Measurements from ENCODE around the gene GPAM.
"Not testable (repeated sequence)": the region's sequence is repeated elsewhere in the genome, so short reads cannot be mapped to it uniquely, and the experiment has no call there.

Gene GPAM

DNA sequence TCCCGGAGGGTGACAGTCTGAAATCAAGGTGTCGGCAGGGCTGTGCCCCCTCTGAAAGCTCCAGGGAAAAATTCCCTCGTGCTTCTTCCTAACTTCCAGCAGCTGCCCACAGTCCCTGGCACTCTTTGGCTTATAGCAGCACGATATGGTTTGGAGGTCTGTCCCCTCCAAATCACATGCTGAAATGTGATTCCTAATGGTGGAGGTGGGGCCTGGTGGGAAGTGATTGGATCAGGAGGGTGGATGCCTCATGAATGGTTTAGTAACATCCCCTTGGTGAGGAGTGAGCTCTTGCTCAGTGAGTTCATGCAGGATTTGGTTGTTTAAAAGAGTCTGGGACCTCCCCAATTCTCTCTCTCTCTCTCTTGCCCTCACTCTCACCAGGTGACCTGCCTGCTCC is 51.1 kb downstream of the GPAM start:
- DNase-seq (ENCODE audit: low spot score), result no peak

- DNase-seq (ENCODE audit: low spot score), result no peak
These were observed 51.6 kb downstream of the GPAM start for GRCh38 chr10:112131996-112132395.

DNA sequence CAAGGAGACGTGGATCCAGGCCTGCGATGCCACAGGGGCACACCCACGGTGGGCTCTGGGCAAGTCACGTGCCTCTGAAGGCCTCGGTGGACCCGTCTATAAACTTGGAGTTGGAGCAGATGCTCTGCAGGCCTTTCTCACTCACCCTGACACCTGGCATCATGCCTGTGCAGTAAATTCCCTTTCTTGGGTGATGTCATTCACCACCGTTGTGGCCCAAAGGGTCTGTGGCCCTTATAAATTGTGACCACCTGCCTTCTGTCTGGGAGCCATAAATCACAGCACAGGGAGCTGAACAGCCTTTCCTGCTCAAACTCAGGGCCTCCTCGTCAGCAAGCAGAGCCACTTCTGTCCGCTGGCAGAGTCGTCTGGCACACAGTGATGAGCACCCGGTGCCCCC is 52.2 kb downstream of the GPAM start:
- no peak for DNase-seq (ENCODE audit: low spot score)

GRCh38 chr10:112126901-112127300 is 56.7 kb downstream of the GPAM start:
- peak; percentile 91 for DNase-seq (ENCODE audit: low spot score)

DNA sequence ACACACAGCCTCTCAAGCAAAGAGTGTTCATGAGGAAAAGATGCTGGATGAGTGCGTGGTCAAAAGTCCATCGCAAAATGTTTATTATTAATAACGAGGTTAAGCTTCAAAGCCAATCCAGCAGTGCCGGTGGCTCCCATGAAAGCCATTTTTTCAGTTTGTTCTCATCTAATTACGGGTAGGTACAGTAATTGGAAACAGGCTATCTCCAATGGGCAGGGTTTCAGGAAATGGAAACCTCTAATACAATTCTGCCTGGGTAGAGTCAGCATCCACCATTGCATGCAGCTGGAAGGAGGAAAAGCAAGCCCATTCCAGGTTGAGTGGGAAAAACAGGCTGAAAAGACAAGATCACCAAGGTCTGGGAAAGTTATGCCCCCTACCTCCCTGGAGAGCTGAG is 57.4 kb downstream of the GPAM start:
- DNase-seq (ENCODE audit: low spot score), result no peak

DNA sequence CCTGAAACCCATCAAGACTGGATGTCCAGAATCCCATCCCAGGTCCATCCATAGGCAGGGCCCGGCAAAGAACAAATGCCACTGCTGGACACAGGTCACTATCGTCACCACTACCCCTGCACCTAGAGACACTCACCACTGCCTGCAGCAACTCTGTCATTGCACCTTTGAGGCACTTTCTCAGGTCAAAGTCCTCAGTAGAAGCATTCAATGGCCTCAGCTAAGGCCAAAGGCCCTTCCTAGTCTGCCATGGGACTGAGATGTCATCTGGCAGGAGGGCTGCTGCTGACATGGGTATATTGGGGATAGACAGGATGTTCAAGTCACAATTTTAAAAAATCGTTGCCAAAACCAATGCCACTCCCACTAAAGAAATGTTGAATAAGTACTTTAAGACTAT is 58.7 kb downstream of the GPAM start:
- DNase-seq (ENCODE audit: low spot score), result no peak

- DNase-seq (ENCODE audit: low spot score), result no peak
These were observed 60.7 kb downstream of the GPAM start for GRCh38 chr10:112122827-112123226.

DNA sequence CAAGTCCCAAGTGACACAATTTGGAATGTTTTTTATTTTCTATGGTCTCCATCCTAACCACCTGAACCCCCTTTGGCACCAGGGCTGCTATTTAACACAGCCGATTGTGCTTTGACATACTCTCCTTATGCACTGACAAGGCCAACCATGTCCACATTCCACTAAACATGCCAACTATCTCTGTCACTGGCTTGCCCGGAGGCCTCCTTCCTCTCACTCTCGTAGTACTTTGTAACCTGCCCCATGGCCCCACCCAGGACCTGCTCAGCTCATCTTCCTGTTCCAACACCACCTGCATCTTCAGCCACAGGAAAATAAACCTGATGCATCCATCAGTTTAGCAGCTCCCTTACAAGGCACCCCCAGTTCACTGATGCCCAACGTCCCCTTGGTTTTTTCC is 63.1 kb downstream of the GPAM start:
- DNase-seq (ENCODE audit: low spot score), result no peak

GRCh38 chr10:112115781-112116385 is 67.7 kb downstream of the GPAM start:
- DNase-seq (ENCODE audit: low spot score), result peak; percentile 36

- DNase-seq (ENCODE audit: low spot score), result not testable (repeated sequence)
These were observed 73.8 kb downstream of the GPAM start for GRCh38 chr10:112109779-112110178.

Data from cerebellar cortex (tissue), 1 donor.